ENCODE data around the gene FAM13A.

The FAM13A gene

GRCh38 chr4:88779431-88779830, 277.6 kb downstream of the FAM13A start:
- DNase-seq (ENCODE audit: low read depth in 2 of 2), result no peak

- no peak for DNase-seq (ENCODE audit: low read depth in 2 of 2)
Observed at GRCh38 chr4:88775529-88775928, 281.5 kb downstream of the FAM13A start.

- DNase-seq (ENCODE audit: low read depth in 2 of 2), result no peak
Observed at GRCh38 chr4:88775026-88775425, 282.0 kb downstream of the FAM13A start.

GRCh38 chr4:88771883-88772450, 285.0 kb downstream of the FAM13A start:
- no peak for DNase-seq (ENCODE audit: low read depth in 2 of 2)

GRCh38 chr4:88765729-88766128, 291.3 kb downstream of the FAM13A start:
- no peak for DNase-seq (ENCODE audit: low read depth in 2 of 2)

- no peak for DNase-seq (ENCODE audit: low read depth in 2 of 2)
Observed at GRCh38 chr4:88763075-88763474, 293.9 kb downstream of the FAM13A start.

- DNase-seq (ENCODE audit: low read depth in 2 of 2), result no peak
Observed at GRCh38 chr4:88761861-88762523, 295.0 kb downstream of the FAM13A start.

GRCh38 chr4:88761342-88761741, 295.6 kb downstream of the FAM13A start:
- no peak for DNase-seq (ENCODE audit: low read depth in 2 of 2)

- DNase-seq (ENCODE audit: low read depth in 2 of 2), result no peak
Observed at GRCh38 chr4:88759895-88760290, 297.1 kb downstream of the FAM13A start.

GRCh38 chr4:88759039-88759894, 297.7 kb downstream of the FAM13A start:
- DNase-seq (ENCODE audit: low read depth in 2 of 2), result no peak

- no peak for DNase-seq (ENCODE audit: low read depth in 2 of 2)
Observed at GRCh38 chr4:88758264-88758663, 298.7 kb downstream of the FAM13A start.

GRCh38 chr4:88757776-88758175, 299.2 kb downstream of the FAM13A start:
- DNase-seq (ENCODE audit: low read depth in 2 of 2), result no peak

- DNase-seq (ENCODE audit: low read depth in 2 of 2), result no peak
Observed at GRCh38 chr4:88757067-88757466, 299.9 kb downstream of the FAM13A start.

- no peak for DNase-seq (ENCODE audit: low read depth in 2 of 2)
Observed at GRCh38 chr4:88756149-88756548, 300.8 kb downstream of the FAM13A start.

GRCh38 chr4:88755454-88755853, 301.5 kb downstream of the FAM13A start:
- no peak for DNase-seq (ENCODE audit: low read depth in 2 of 2)

GRCh38 chr4:88754796-88755195, 302.2 kb downstream of the FAM13A start:
- no peak for DNase-seq (ENCODE audit: low read depth in 2 of 2)

GRCh38 chr4:88753658-88754571, 303.1 kb downstream of the FAM13A start:
- DNase-seq (ENCODE audit: low read depth in 2 of 2), result no peak

GRCh38 chr4:88752754-88753153, 304.2 kb downstream of the FAM13A start:
- DNase-seq (ENCODE audit: low read depth in 2 of 2), result no peak

GRCh38 chr4:88752076-88752463, 304.9 kb downstream of the FAM13A start:
- DNase-seq (ENCODE audit: low read depth in 2 of 2), result no peak

- DNase-seq (ENCODE audit: low read depth in 2 of 2), result no peak
Observed at GRCh38 chr4:88751258-88752075, 305.5 kb downstream of the FAM13A start.

- DNase-seq (ENCODE audit: low read depth in 2 of 2), result no peak
Observed at GRCh38 chr4:88750369-88750768, 306.6 kb downstream of the FAM13A start.
